ENCODE results near the gene THRAP3. TPM values are rescaled to one million over a fixed set of nuclear protein-coding genes. Genes with fewer than 3 reads are reported as not detected.

The THRAP3 gene
- total RNA-seq, 1 experiment from 2014 or later = 86.8 TPM

- peaks cover 30% of the 10 kb centered on the region for H3K36me3 Mint-ChIP-seq (ENCODE audit: insufficient read depth, unreplicated experiment)
- no TSS peak for BruUV-seq (replicated peaks)
- CTCF ChIA-PET = no interaction called here
- POLR2A ChIA-PET = no interaction called here
- no peak overlapping the region for H3K4me3 ChIP-seq (ENCODE audit: low read depth, low read length)
- no peaks in the 10 kb centered on the region for H3K27me3 Mint-ChIP-seq (ENCODE audit: insufficient read depth, unreplicated experiment)
- no peak for TF ChIP-seq CTCF (IDR thresholded peaks at IDR 0.05; ENCODE audit: insufficient read depth in 1 of 2, low read depth in 1 of 2, low read length in 1 of 2, severe bottlenecking in 1 of 2, unreplicated experiment in 1 of 2)
- H3K4me3 Mint-ChIP-seq (ENCODE audit: unreplicated experiment) = no peak overlapping the region
- no peaks in the 10 kb centered on the region for H3K9me3 Mint-ChIP-seq (ENCODE audit: unreplicated experiment)
- H3K27me3 ChIP-seq (replicated peaks; ENCODE audit: control insufficient read depth, insufficient read depth, low read length) = no peaks in the 10 kb centered on the region
- intact Hi-C loops (cut with micrococcal nuclease; ENCODE audit: unreplicated experiment) = no loop called here
- no peaks in the 10 kb centered on the region for H3K4me1 ChIP-seq
- no peaks in the 10 kb centered on the region for H3K36me3 ChIP-seq (ENCODE audit: control insufficient read depth, insufficient read depth, low read length)
- no peaks in the 10 kb centered on the region for H3K9me3 ChIP-seq
- H3K4me1 Mint-ChIP-seq (ENCODE audit: low read depth, unreplicated experiment) = no peaks in the 10 kb centered on the region
- no peak for DNase-seq
- H3K27ac Mint-ChIP-seq (ENCODE audit: unreplicated experiment) = no peak overlapping the region
These were observed 47.9 kb upstream of the THRAP3 start for GRCh38 chr1:36176106-36176949.

GRCh38 chr1:36177589-36178431 lies 46.4 kb upstream of the THRAP3 start:
- ChIA-PET POLR2A (no interaction called here), CTCF (no interaction called here)
- peaks cover 35% of the 10 kb centered on the region for H3K36me3 Mint-ChIP-seq (ENCODE audit: insufficient read depth, unreplicated experiment)
- no peak for DNase-seq
- no peaks in the 10 kb centered on the region for H3K9me3 ChIP-seq
- no peaks in the 10 kb centered on the region for H3K4me1 ChIP-seq
- H3K9me3 Mint-ChIP-seq (ENCODE audit: unreplicated experiment) = no peaks in the 10 kb centered on the region
- no peaks in the 10 kb centered on the region for H3K27me3 Mint-ChIP-seq (ENCODE audit: insufficient read depth, unreplicated experiment)
- no peak overlapping the region for H3K4me3 Mint-ChIP-seq (ENCODE audit: unreplicated experiment)
- no peaks in the 10 kb centered on the region for H3K36me3 ChIP-seq (ENCODE audit: control insufficient read depth, insufficient read depth, low read length)
- no TSS peak for BruUV-seq (replicated peaks)
- no peaks in the 10 kb centered on the region for H3K27me3 ChIP-seq (replicated peaks; ENCODE audit: control insufficient read depth, insufficient read depth, low read length)
- H3K27ac Mint-ChIP-seq (ENCODE audit: unreplicated experiment) = no peak overlapping the region
- TF ChIP-seq CTCF (IDR thresholded peaks at IDR 0.05; ENCODE audit: insufficient read depth in 1 of 2, low read depth in 1 of 2, low read length in 1 of 2, severe bottlenecking in 1 of 2, unreplicated experiment in 1 of 2) = no peak
- intact Hi-C loops (cut with micrococcal nuclease; ENCODE audit: unreplicated experiment) = no loop called here
- no peak overlapping the region for H3K4me3 ChIP-seq (ENCODE audit: low read depth, low read length)
- no peaks in the 10 kb centered on the region for H3K4me1 Mint-ChIP-seq (ENCODE audit: low read depth, unreplicated experiment)

GRCh38 chr1:36178471-36179219 lies 45.6 kb upstream of the THRAP3 start:
- H3K36me3 ChIP-seq (ENCODE audit: control insufficient read depth, insufficient read depth, low read length) = no peaks in the 10 kb centered on the region
- Mint-ChIP-seq H3K4me1 (ENCODE audit: low read depth, unreplicated experiment) (no peaks in the 10 kb centered on the region), H3K27ac (ENCODE audit: unreplicated experiment) (no peak overlapping the region), H3K4me3 (ENCODE audit: unreplicated experiment) (no peak overlapping the region), H3K27me3 (ENCODE audit: insufficient read depth, unreplicated experiment) (no peaks in the 10 kb centered on the region), H3K36me3 (ENCODE audit: insufficient read depth, unreplicated experiment) (peaks cover 43% of the 10 kb centered on the region), H3K9me3 (ENCODE audit: unreplicated experiment) (no peaks in the 10 kb centered on the region)
- ChIA-PET POLR2A (no interaction called here), CTCF (no interaction called here)
- no peak overlapping the region for H3K4me3 ChIP-seq (ENCODE audit: low read depth, low read length)
- peak in 1 of 2 experiments; percentile 18 for DNase-seq
- no peaks in the 10 kb centered on the region for H3K4me1 ChIP-seq
- no peaks in the 10 kb centered on the region for H3K27me3 ChIP-seq (replicated peaks; ENCODE audit: control insufficient read depth, insufficient read depth, low read length)
- no peaks in the 10 kb centered on the region for H3K9me3 ChIP-seq
- no TSS peak for BruUV-seq (replicated peaks)
- TF ChIP-seq CTCF (IDR thresholded peaks at IDR 0.05; ENCODE audit: insufficient read depth in 1 of 2, low read depth in 1 of 2, low read length in 1 of 2, severe bottlenecking in 1 of 2, unreplicated experiment in 1 of 2) = no peak
- intact Hi-C loops (cut with micrococcal nuclease; ENCODE audit: unreplicated experiment) = no loop called here

Data from Caco-2 (cell line).